ENCODE results near the gene PTCH2.
"Not testable (repeated sequence)": the region's sequence is repeated elsewhere in the genome, so short reads cannot be mapped to it uniquely, and the experiment has no call there.

The PTCH2 gene

GRCh38 chr1:44799770-44800584, 43.1 kb downstream of the PTCH2 start, which contains the start of gene PLK3:
Gene PLK3, plus strand, starts transcription at chr1:44800377. Its CDS starts 87 bp downstream, at chr1:44800464.
- peak; percentile 99 for DNase-seq

DNA sequence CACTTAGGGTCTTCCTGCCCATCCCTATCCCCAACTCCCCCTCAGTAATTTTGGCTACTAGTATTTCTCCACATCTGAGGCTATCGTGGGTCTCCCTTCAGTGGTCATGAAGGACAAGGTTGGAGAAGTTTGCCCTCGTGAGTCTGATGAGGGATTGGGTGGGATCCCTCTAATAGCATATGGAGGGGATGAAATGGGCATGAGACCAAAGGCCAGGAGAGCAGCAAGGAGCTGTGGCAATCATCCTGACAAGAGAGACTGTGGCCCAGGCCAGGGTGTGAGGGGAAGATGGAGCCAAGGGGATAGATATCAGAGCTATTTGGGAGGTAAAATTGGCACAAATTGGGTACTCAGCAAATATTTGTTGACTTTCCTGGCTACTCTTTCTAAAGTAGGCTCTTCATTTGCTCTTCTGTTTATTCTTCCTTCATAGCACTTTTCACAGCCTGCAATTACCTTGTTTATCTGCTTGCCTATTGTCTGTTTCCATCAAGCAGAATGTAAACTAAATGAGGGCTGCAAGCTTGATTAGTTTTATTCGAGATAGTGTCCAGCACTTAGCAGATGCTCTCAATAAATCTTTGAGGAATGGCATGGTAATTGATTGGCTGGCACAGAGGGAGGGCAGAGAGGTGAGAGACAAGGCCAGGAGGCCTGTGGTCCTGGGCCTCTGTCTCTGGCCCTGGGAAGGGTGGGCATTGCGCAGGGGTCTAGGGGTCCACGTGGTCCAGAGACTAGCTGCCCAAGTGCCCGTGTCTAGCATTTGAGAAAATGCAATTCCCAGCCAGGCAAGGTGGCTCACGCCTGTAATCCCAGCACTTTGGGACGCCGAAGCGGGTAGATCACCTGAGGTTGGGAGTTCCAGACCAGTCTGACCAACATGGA, 44.3 kb downstream of the PTCH2 start:
- no peak for DNase-seq

DNA sequence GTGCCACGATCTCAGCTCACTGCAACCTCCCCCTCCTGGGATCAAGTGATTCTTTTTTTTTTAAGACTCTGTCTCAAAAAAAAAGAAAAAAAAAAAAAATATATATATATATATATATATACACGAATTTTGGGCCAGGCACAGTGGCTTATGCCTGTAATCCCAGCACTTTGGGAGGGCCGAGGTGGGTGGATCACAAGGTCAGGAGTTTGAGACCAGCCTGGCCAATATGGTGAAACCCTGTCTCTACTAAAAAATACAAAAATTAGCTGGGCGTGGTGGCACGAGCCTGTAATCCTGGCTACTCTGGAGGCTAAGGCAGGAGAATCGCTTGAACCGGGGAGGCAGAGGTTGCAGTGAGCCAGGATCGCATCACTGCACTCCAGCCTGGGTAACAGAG, 45.2 kb downstream of the PTCH2 start:
- not testable (repeated sequence) for DNase-seq

GRCh38 chr1:44792736-44793502, 50.1 kb downstream of the PTCH2 start:
- DNase-seq: no peak

DNA sequence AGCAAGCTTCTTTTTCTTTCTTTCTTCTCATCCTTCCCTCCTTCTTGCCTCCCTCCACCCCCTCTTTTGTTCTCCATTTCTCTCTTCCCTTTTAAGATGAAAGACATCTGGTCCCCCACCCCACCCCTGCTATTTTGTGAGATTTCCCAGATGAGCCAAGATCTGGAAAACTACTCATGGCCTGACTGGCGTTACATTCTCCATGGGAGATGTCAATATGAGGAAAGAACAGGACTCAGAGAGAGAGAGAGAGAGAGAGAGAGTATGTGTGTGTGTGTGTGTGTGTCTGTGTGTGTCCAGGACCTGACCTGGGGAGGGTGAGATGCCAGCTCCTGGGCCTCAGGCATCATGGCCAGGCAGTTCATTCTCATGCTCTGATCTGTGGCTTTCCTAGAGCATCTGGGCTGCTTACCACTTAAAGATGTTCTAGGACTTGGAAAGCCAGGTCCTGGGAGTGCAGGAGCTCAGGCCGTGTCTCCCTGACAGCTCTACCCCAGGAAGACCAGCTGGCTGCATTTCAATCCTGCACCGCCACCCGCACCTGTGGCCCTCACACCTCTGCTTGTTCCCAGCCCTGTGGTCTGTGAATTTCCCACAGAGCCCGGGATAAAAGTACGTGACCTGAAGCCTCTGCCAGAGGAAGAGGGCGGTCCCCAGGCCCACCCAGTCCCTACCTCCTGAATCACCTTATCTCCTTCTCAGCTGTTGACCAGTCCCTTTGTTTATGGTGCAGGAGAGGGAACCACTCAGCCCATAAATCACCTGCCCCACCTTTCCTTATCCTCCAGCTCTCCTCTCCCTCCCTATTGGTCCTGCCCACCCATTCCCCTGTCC, 51.9 kb downstream of the PTCH2 start:
- no peak for DNase-seq

DNA sequence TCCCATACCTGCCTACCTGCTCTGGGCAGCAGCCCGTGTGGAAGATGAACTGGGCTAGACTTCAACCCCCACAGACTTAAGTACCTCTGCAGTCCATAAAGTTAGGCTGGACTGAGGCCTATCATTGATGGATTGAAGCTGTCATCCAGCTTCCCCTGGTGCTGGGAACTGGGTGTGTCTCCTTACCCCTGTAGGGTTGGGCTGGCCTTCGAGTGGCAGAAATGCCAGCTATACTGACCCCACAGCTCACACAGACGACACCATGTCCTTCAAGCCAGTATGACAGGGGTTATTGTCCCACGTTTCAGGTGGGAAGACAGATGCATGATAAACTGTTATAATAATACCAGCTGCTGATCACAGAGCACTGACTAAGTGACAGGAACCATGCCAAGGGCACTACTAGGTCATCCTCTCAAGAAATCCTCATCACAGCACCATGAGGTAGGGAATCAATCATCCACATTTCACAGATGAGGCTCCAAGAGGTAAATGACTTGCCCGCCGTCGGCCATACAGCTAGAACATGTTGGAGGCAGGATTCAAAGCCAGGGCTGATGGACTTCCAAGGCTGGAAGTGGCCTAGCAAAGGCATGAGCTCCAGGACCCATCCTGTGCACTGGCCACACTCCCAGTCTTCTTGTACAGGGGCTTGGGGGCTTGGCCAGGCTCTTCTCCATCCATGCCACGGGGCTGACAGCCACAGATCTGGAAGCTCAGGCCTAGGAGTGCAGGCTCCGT, 54.8 kb downstream of the PTCH2 start, which contains the start of gene BEST4:
Gene BEST4, minus strand, starts transcription at position 51 of the 741 bp plus-strand sequence. CDS start 465 bp downstream, outside the sequence.
- DNase-seq: no peak

- no peak for DNase-seq
Observed at GRCh38 chr1:44787506-44787905, 55.5 kb downstream of the PTCH2 start.

DNA sequence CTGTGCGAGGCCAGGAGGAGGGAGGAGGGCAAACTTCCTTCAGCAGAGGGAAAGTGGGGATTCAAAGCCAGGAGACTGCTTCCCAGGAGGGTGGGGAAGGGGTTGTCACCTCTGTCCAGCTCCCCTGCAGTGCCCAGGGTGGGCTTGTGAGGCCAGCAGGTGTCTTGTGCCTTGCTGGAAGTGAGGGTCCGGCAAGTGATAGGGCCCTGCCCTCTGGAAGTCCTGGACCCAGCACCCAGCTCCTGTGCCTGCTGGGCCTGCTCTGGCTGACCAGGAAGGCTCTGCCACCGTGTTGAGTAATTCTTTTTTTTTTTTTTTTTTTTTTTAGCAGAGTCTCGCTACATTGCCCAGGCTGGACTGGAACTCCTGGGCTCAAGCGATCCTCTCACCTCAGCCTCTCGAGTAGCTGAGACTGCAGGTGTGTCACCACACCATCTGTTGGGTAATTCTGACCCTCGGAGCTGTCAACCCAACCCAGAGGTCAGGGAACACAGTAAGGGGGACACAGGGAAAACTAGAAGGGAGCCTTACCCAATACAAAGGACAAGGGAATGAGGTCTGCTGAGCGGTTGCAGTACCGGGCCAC, 56.1 kb downstream of the PTCH2 start:
- DNase-seq: no peak

DNA sequence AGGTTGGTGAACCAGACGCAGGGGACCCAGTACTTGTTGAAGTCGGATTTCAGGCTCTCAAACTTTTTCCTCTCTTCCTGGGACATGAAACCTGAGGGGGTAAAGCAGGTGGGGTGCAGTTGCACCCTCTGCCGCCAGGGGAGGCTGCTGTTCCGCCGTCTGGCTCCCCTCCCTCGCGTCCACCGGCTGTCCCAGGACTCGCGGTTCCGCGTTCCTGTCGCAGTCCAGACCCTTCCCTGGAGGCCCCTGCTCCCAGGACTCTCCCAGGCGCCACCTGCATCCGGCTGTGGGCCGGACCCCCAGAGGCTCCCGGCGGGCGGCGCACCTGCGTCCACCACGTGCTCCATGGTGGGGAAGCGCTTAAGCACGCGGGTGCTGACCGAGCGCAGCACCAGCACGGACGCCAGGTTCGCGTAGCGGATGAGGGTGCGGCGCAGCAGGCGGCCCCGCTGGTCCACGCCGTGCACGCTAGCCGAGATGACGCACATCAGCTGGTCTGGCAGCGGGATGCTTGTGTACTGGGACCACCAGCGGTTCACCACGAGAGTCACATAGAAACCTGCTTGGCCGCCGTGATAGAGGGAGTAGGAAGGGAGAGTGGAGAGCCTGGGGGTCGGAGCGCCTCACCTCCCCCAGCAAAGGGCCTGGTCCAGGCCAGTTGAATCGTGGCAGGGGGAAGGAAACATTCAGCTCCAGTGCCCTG, 56.8 kb downstream of the PTCH2 start:
- DNase-seq: peak; percentile 62

- DNase-seq: no peak
Observed at GRCh38 chr1:44785501-44786137, 57.4 kb downstream of the PTCH2 start.

DNA sequence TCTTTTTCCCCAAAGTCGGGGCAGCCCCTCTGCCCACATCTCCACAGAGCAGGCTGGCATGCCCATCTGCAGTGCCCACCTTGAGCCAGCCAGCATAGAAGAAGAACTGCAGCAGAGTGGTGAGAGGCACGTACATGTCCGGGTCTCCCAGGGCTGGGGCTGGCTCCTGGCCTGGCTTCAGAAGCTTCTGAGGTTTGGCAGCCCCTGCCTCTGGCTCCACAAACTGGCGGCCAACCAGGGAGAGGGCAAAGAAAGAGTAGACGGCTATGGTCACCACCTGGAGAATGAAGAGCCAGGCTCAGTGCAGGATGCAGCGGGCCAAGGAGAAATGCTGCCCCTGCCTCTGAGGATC, 58.0 kb downstream of the PTCH2 start:
- no peak for DNase-seq

DNA sequence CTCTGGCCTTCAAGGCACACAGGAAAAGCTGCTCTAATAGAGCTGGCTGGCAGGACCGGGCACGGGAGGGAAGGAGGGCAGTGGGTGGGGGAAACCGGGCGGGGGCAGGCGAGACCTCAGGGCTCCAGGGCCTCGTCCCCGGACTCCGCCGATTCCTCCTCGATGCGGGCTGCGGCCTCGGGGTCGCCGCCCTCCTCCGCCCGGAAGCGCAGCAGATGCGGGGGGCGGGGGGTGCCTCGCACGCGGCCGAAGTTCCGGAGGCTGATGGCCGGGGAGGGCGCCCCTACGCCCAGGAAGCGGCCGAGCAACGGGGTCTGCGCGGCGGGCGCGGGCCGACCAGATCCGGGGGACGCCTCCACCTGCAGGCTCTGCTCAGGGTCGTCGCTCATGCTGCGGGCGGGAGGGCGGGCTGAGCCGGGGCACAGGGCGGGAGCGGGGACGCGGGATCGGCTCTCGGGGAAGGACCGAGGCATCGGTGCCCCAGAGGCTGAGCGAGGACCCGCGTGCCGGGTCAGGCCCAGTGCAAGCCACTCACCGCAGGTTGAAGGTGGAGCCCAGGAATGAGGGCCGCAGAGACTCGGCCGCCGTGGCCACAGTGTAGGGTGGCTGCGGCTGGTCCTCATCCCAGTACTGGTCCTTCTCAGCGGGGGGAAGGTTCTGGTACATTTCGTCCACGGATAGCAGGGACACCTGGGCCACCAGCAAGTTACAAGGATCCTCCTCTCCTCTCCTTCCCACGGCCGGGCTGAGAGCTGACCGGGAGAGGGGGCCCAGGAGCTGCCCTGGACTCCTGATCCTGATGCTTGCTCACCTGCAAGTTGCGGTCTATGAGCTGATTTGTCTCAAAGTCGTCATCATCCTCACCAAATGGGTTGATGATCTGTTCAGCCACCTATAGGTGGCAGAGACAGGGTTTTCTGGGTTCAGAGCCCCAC, 58.7 kb downstream of the PTCH2 start:
- no peak for DNase-seq

GRCh38 chr1:44783697-44784093, 59.4 kb downstream of the PTCH2 start:
- no peak for DNase-seq

DNA sequence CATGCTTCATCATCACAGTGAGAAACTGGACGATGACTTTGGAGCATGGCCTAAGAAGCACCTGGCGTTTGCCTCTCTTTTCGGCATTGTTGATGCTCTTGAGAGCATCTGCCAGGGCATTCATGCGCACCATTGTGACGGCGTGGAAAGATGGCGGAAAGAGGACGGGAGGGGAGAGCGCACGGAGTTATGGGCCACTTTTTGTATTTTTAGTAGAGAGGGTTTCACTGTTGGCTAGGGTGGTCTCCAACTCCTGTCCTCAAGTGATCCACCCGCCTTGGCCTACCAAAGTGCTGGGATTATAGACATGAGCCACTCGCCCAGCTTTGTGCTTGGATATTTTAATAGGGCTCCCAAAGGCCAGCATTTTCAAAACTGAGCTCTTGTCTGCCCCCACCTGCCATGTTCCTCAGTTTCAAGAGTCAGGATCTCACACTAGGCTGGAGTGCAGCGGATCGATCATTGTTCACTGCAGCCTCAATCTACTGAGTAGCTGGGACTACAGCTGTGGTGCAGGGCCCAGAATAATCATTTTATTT, 62.4 kb downstream of the PTCH2 start:
- no peak for DNase-seq

DNA sequence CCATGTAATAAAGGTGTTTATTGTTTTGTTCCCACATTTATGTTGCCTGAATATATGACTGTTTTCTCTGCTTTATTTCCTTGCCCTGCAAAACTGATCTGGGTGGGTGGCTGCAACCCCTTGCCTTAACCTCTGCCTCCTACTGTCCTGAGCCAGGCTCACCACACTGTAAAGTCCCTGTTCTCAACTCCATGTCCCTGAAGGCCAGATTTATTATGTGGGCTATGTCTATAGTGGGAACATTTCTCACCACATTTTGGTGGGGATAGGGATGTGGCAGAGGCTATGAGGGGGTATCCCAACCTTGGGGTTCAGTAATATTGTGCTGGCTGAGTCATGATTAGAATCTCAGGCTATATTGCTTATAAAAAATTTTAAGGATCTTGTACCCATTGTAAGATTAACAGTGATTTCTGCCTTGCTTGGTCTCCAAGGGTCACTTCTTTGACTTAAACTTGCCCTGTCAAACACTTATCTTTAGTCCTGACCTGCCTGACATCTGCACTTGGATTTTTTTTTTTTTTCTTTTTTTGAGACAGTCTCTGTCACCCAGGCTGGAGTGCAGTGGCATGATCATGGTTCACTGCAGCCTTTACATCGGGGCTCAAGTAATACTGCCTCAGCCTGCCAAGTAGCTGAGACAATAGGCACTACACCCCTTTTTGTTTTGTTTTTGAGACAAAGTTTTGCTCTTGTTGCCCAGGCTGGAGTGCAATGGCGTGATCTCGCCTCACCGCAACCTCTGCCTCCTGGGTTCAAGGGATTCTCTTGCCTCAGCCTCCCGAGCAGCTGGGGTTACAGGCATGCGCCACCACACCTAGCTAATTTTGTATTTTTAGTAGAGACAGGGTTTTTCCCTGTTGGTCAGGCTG, 64.1 kb downstream of the PTCH2 start:
- no peak for DNase-seq

GRCh38 chr1:44777969-44778635, 65.0 kb downstream of the PTCH2 start:
- no peak for DNase-seq

DNA sequence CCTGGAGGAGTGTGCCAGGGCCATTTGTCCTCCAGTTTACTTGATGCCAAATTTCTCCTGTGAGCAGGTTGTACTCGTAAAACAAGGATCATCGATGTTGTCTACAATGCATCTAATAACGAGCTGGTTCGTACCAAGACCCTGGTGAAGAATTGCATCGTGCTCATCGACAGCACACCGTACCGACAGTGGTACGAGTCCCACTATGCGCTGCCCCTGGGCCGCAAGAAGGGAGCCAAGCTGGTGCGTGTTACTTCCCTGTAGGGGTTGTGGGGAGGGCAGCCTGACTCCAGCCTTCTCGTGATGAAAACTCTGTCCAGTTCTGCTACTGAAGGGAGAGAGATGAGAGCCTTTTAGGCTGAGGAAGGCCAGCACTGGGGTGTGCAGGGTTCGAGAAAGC, 65.5 kb downstream of the PTCH2 start:
- no peak for DNase-seq

Data from CD4-positive, alpha-beta T cell treated with Interleukin-4 for 4 hours (primary cell).